ENCODE results near the gene COPZ2. TPM values are rescaled to one million over a fixed set of nuclear protein-coding genes. Genes with fewer than 3 reads are reported as not detected.

Gene COPZ2
- total and polyA plus RNA-seq, 9 of the 15 experiments (the other 6 are each of a cell fraction or from before 2014, with no cell fraction given), result 0.22 to 0.49 TPM; not detected in 7

- TF ChIP-seq CTCF (IDR thresholded peaks at IDR 0.05 in 2 of 3, conservative IDR thresholded peaks at IDR 0.05 in 1 of 3; ENCODE audit: insufficient read depth in 2 of 3, low read depth in 1 of 3, low read length in 3 of 3), result peak; percentile 93 to 96 (median 94)
- no peak for TF ChIP-seq CCAR2 (IDR thresholded peaks at IDR 0.05; ENCODE audit: low read depth, low read length)
- no peak for TF ChIP-seq ZNF197 (CRISPR knock-in tag; IDR thresholded peaks at IDR 0.05; ENCODE audit: low read depth)
- no peak for TF ChIP-seq FOXK2 (conservative IDR thresholded peaks at IDR 0.05 in 1 of 2, IDR thresholded peaks at IDR 0.05 in 1 of 2; ENCODE audit: low read depth in 2 of 2)
- TF ChIP-seq TRIM28 (IDR thresholded peaks at IDR 0.05), result no peak
- no peak for TF ChIP-seq ZNF512 (tag; IDR thresholded peaks at IDR 0.05)
- peak; percentile 81; the same call in 1 of the 2 replicates for TF ChIP-seq RB1 (IDR thresholded peaks at IDR 0.05; ENCODE audit: low read depth)
- TF ChIP-seq CBX8 (IDR thresholded peaks at IDR 0.05; ENCODE audit: borderline replicate concordance, extremely low read depth, low read depth, low read length, poor library complexity, severe bottlenecking), result no peak
- TF ChIP-seq GMEB1 (CRISPR knock-in tag; IDR thresholded peaks at IDR 0.05), result no peak
- no peak for TF ChIP-seq RERE (CRISPR knock-in tag; IDR thresholded peaks at IDR 0.05; ENCODE audit: borderline replicate concordance)
- TF ChIP-seq ZNF212 (CRISPR knock-in tag; IDR thresholded peaks at IDR 0.05), result no peak
- TF ChIP-seq SP2 (IDR thresholded peaks at IDR 0.05; ENCODE audit: extremely low read depth, low read depth, low read length, poor library complexity, severe bottlenecking), result no peak
These were observed 10.9 kb downstream of the COPZ2 start (continued) for GRCh38 chr17:48026502-48027321.

All from K562 (cell line).